ES-I3 (cell line): ENCODE data around the gene TXNDC11.

Experiments used
- H3K36me3 ChIP-seq: 2 replicates; pipeline ENCODE4 v1.6.1; 2013; ENCODE audit warnings: mild to moderate bottlenecking, low read length, control low read depth, moderate library complexity; ENCODE audit not compliant: insufficient read depth
- H3K4me1 ChIP-seq: 2 replicates; pipeline ENCODE4 v1.6.1; 2013; ENCODE audit warnings: mild to moderate bottlenecking, control low read depth, low read length; ENCODE audit not compliant: insufficient read depth
- H3K9ac ChIP-seq: 2 replicates; pipeline ENCODE4 v1.6.1; 2013; ENCODE audit warnings: low read depth, mild to moderate bottlenecking, low read length, moderate library complexity
- H3K9me3 ChIP-seq: 2 replicates; pipeline ENCODE4 v1.6.1; 2013; ENCODE audit warnings: mild to moderate bottlenecking, low read length, moderate library complexity; ENCODE audit not compliant: control insufficient read depth, insufficient read depth

Gene TXNDC11

DNA sequence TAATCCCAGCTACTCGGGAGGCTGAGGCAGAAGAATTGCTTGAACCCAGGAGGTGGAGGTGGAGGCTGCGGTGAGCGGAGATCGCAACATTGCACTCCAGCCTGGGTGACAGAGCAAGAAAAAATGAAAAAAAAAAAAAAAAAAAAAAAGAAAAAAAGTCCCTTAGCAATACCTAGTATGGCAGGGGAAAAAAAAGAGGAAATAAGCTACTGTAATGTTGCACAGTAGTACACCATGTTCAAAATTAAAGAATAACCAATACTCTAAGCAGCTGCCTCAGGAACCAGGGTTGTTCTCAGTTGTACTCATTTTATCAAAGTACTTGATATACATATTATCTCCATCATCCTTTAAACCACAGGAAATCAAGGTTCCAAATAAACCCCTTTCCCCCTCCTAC lies 17.3 kb upstream of the TXNDC11 start:
- H3K36me3 ChIP-seq = peaks cover 14% of the 10 kb centered on the region
- H3K9ac ChIP-seq = no peak overlapping the region
- no peaks in the 10 kb centered on the region for H3K4me1 ChIP-seq
- H3K9me3 ChIP-seq = no peaks in the 10 kb centered on the region

DNA sequence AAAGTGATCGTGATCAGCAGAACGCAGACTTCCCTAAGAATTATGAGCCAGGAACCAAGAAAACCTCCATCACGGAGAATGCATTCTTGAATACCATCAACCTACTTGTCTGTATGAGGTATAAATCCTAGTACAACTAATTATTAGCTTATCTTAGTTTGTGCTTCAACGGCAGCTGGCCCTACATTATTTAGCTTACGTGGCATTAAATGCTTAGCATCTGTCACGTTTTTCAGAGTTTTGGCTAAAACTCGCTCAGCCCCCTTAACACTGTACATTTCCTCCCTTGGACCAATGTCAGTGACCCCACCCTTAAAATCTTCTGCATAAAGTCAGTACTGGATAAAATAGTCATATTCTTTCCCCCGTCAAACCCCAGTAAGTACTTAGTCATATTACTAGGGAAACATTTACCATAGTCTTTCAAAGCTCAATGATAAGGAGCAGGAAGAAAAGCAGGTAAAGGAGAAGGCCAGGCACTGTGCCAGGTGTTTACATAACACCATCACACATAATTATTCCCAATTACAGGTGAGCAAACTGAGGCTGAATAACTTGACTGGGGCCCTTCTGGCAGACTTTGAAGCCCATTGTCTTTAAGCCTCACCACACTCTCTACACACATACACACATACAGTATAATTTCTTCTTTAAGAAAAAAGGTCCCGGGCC lies 16.6 kb upstream of the TXNDC11 start:
- Histone ChIP-seq H3K9me3 (no peaks in the 10 kb centered on the region), H3K9ac (no peak overlapping the region), H3K36me3 (peaks cover 14% of the 10 kb centered on the region), H3K4me1 (no peaks in the 10 kb centered on the region)

GRCh38 chr16:11757671-11758545 lies 15.3 kb upstream of the TXNDC11 start:
- Histone ChIP-seq H3K9me3 (no peaks in the 10 kb centered on the region), H3K36me3 (peaks cover 14% of the 10 kb centered on the region), H3K9ac (no peak overlapping the region)

DNA sequence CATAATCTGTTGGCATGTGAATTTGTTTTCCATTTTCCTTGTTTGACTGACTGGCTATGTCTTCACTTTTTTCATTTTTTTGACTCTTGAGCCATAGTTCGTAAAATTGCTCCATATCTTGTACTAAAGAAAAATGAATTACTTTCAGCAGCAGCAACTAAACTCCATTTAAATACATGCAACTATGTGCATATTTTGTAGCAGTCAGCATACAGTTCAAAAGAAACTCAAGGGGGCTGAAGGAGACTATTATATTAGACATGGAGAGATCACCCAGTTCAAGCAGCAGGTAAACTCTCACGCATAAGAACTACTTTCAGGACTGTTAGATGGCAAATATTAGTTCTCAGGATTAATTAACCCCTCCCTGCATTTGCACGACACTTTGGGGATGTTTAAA lies 13.6 kb upstream of the TXNDC11 start:
- peaks cover 18% of the 10 kb centered on the region for H3K36me3 ChIP-seq
- no peak overlapping the region for H3K9ac ChIP-seq
- no peaks in the 10 kb centered on the region for H3K9me3 ChIP-seq
- no peaks in the 10 kb centered on the region for H3K4me1 ChIP-seq

More at GRCh38 chr16:11757671-11758545, 15.3 kb upstream of the TXNDC11 start:
- no peaks in the 10 kb centered on the region for H3K4me1 ChIP-seq

GRCh38 chr16:11755022-11755760 lies 12.5 kb upstream of the TXNDC11 start:
- Histone ChIP-seq H3K36me3 (peaks cover 20% of the 10 kb centered on the region), H3K4me1 (no peaks in the 10 kb centered on the region), H3K9ac (no peak overlapping the region), H3K9me3 (no peaks in the 10 kb centered on the region)

DNA sequence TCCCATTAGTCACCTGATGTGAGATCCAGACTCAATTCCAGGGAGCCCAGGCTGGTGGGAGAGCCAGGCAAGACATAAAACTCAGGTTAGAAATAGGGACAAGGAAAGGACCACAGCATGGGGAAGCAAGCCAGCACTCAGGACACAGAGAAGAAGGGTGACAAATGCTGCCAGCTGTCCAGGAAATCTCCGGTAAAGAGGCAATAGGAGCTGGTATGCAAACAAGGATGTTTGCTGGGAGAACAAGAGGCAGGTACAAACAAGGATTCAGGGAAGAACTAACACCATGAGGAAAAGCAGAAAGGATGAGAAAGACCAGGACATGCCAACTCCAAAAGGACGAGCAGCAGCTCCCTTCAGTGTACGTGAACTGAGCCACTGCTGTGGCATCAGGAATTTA lies 10.2 kb upstream of the TXNDC11 start:
- Histone ChIP-seq H3K9me3 (no peaks in the 10 kb centered on the region), H3K36me3 (peaks cover 20% of the 10 kb centered on the region), H3K4me1 (no peaks in the 10 kb centered on the region), H3K9ac (no peak overlapping the region)

DNA sequence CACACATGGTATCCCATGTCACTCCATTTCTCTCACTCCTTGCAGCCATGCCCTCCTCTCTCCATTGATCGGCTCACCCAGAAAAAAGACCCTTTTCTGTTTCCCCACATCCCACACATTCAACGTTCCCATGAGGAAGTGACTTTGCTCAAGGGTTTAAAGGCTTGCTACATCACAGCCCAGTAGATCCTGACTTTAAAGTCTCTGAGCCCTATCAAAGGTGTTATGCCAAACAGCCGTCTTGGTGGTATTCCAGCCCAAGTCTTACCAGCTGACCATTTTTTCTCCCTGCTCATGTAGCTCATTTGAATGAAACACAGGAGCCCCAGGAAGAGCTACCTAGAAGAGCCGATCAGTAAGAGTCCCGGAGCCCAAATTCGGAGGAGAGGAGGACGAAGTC lies 7.4 kb upstream of the TXNDC11 start:
- no peaks in the 10 kb centered on the region for H3K9me3 ChIP-seq
- no peak overlapping the region for H3K9ac ChIP-seq
- no peaks in the 10 kb centered on the region for H3K4me1 ChIP-seq
- H3K36me3 ChIP-seq = peaks cover 10% of the 10 kb centered on the region

DNA sequence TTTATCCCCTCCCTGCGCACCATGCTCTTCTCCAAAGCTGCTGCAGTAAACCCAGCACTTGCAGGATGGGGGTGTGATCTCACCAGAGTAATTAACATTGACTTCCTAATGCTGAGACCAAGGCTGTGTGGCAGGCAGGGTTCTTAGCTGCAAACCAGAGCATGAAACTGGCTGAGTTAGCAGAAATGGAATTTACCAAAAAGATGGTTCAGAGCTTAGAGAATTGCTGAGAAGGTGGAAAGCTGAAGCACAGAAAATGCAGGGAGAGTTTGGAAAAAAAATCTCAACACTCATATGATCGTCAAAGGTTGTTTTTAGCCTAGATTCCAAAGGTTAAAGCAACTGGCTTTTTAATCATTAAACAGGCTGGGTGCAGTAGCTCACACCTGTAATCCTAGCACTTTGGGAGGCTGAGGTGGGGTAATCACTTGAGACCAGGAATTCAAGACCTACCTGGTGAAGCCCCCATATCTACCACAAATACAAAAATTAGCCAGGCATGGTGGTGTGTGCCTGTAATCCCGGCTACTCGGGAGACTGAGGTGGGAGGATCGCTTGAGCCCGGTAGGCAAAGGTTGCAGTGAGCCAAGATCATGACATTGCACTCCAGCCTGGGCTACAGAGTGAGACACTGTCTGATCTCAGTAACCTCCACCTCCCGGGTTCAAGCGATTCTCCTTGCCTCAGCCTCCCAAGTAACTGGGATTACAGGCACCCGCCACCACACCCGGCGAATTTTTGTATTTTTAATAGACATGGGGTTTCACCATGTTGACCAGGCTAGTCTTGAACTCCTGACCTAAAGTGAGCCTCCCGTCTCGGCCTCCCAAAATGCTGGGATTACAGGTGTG lies 6.0 kb upstream of the TXNDC11 start:
- peaks cover 10% of the 10 kb centered on the region for H3K36me3 ChIP-seq
- H3K9ac ChIP-seq = no peak overlapping the region
- no peaks in the 10 kb centered on the region for H3K9me3 ChIP-seq
- no peaks in the 10 kb centered on the region; the same call in 1 of the 2 replicates for H3K4me1 ChIP-seq

DNA sequence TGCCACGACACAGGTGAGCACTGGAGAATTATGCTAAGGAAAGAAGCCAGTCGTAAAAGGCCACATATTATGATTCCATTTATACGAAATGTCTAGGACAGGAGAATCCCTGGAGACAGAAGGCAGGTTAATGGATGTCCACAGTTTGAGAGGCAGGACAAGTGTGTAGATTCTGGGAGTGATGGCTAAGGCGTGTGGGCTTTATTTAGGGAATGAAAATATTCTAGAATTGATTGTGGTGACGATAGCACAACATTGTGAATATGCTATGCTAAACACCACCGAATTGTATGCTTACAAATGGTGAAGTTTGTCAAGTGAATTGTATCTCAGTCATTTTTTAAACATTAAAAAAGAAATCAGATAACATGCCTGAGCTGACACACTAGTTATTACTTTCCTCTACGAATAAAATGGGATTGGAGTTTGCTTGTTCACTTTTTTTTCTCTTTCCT lies 5.3 kb upstream of the TXNDC11 start:
- Histone ChIP-seq H3K4me1 (no peaks in the 10 kb centered on the region; the same call in 1 of the 2 replicates), H3K9me3 (no peaks in the 10 kb centered on the region), H3K36me3 (peaks cover 10% of the 10 kb centered on the region), H3K9ac (no peak overlapping the region)

DNA sequence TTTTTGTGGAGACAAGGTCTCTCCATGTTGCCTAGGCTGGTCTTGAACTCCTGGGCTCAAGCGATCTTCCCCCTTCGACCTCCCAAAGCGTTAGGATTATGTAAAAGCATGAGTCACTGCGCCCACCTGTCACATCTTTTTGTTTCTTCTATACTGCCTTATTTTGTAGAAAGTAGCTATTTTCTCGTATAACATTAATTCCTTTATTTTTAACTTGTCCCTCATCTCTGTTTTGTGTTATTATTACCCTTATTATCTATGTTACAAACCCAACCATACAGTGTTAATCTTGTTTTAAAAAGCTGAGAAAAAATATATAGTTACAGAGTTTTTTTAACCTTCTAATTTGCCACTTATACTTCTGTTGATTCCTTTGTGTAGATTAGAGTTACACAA lies 1.4 kb upstream of the TXNDC11 start:
- no peaks in the 10 kb centered on the region for H3K9me3 ChIP-seq
- H3K36me3 ChIP-seq = no peaks in the 10 kb centered on the region
- no peak overlapping the region for H3K9ac ChIP-seq
- peaks cover 4% of the 10 kb centered on the region; the same call in 1 of the 2 replicates for H3K4me1 ChIP-seq

- Histone ChIP-seq H3K9me3 (no peaks in the 10 kb centered on the region), H3K4me1 (peaks cover 4% of the 10 kb centered on the region; the same call in 1 of the 2 replicates), H3K9ac (peak overlapping the region; percentile 94), H3K36me3 (no peaks in the 10 kb centered on the region)
These were observed 834 bp upstream of the TXNDC11 start for GRCh38 chr16:11743308-11744074.

GRCh38 chr16:11742093-11742535 lies 543 bp downstream of the TXNDC11 start:
- Histone ChIP-seq H3K9me3 (no peaks in the 10 kb centered on the region), H3K9ac (peak overlapping the region; percentile 94), H3K4me1 (peaks cover 4% of the 10 kb centered on the region; the same call in 1 of the 2 replicates), H3K36me3 (no peaks in the 10 kb centered on the region)

- no peak overlapping the region; the same call in 1 of the 2 replicates for H3K9ac ChIP-seq
- peaks cover 2% of the 10 kb centered on the region; the same call in 1 of the 2 replicates for H3K36me3 ChIP-seq
- no peaks in the 10 kb centered on the region for H3K9me3 ChIP-seq
- H3K4me1 ChIP-seq = peaks cover 4% of the 10 kb centered on the region; the same call in 1 of the 2 replicates
These were observed 2.1 kb downstream of the TXNDC11 start for GRCh38 chr16:11740567-11740966.
